Measurements from ENCODE around the gene ENPP3.

Gene ENPP3

GRCh38 chr6:131761060-131761761 is 124.1 kb downstream of the ENPP3 start:
- DNase-seq: no peak
- intact Hi-C loops (cut with DNase I): no loop called here

- no peak for DNase-seq
- intact Hi-C loops (cut with DNase I): no loop called here
Measured at GRCh38 chr6:131761762-131762067, 124.6 kb downstream of the ENPP3 start.

- no peak for DNase-seq
- intact Hi-C loops (cut with DNase I): no loop called here
Measured at GRCh38 chr6:131762984-131763383, 125.9 kb downstream of the ENPP3 start.

- intact Hi-C loops (cut with DNase I): no loop called here
- DNase-seq: no peak
Measured at GRCh38 chr6:131763749-131764148, 126.6 kb downstream of the ENPP3 start.

GRCh38 chr6:131764350-131764749 is 127.2 kb downstream of the ENPP3 start:
- intact Hi-C loops (cut with DNase I): no loop called here

GRCh38 chr6:131765081-131765803 is 128.1 kb downstream of the ENPP3 start:
- intact Hi-C loops (cut with DNase I): no loop called here
- DNase-seq: no peak

More at GRCh38 chr6:131764350-131764749, 127.2 kb downstream of the ENPP3 start:
- DNase-seq: no peak

GRCh38 chr6:131765804-131766135 is 128.7 kb downstream of the ENPP3 start:
- DNase-seq: no peak
- intact Hi-C loops (cut with DNase I): no loop called here

- intact Hi-C loops (cut with DNase I): no loop called here
- DNase-seq: no peak
Measured at GRCh38 chr6:131766631-131767030, 129.5 kb downstream of the ENPP3 start.

GRCh38 chr6:131768964-131769363 is 131.9 kb downstream of the ENPP3 start:
- DNase-seq: no peak
- intact Hi-C loops (cut with DNase I): no loop called here

- no peak for DNase-seq
- intact Hi-C loops (cut with DNase I): no loop called here
Measured at GRCh38 chr6:131769385-131770141, 132.5 kb downstream of the ENPP3 start.

GRCh38 chr6:131770776-131771175 is 133.7 kb downstream of the ENPP3 start:
- intact Hi-C loops (cut with DNase I): no loop called here
- DNase-seq: no peak

- DNase-seq: no peak
- intact Hi-C loops (cut with DNase I): no loop called here
Measured at GRCh38 chr6:131773284-131773950, 136.3 kb downstream of the ENPP3 start.

GRCh38 chr6:131775886-131776285 is 138.8 kb downstream of the ENPP3 start:
- intact Hi-C loops (cut with DNase I): no loop called here
- DNase-seq: no peak

GRCh38 chr6:131776985-131777384 is 139.9 kb downstream of the ENPP3 start:
- intact Hi-C loops (cut with DNase I): no loop called here
- no peak for DNase-seq

- no peak for DNase-seq
- intact Hi-C loops (cut with DNase I): no loop called here
Measured at GRCh38 chr6:131778169-131778568, 141.1 kb downstream of the ENPP3 start.

GRCh38 chr6:131779304-131779703 is 142.2 kb downstream of the ENPP3 start:
- intact Hi-C loops (cut with DNase I): no loop called here
- no peak for DNase-seq

- intact Hi-C loops (cut with DNase I): no loop called here
Measured at GRCh38 chr6:131780600-131780999, 143.5 kb downstream of the ENPP3 start.

GRCh38 chr6:131781687-131782086 is 144.6 kb downstream of the ENPP3 start:
- DNase-seq: no peak
- intact Hi-C loops (cut with DNase I): no loop called here

More at GRCh38 chr6:131780600-131780999, 143.5 kb downstream of the ENPP3 start:
- DNase-seq: no peak

GRCh38 chr6:131782764-131783163 is 145.7 kb downstream of the ENPP3 start:
- DNase-seq: no peak
- intact Hi-C loops (cut with DNase I): no loop called here

GRCh38 chr6:131784561-131784960 is 147.5 kb downstream of the ENPP3 start:
- no peak for DNase-seq
- intact Hi-C loops (cut with DNase I): no loop called here

GRCh38 chr6:131787079-131787478 is 150.0 kb downstream of the ENPP3 start:
- intact Hi-C loops (cut with DNase I): no loop called here
- no peak for DNase-seq

Measured in posterior cingulate gyrus (tissue), 11 donors.